EL (cell line): ENCODE measurements around the gene NCAN.
"Not testable (repeated sequence)": the region's sequence is repeated elsewhere in the genome, so short reads cannot be mapped to it uniquely, and the experiment has no call there.

Source experiments
- DNase-seq: peaks from one replicate; pipeline ENCODE4 v3.0.0-alpha.2; 2016

Gene NCAN

DNA sequence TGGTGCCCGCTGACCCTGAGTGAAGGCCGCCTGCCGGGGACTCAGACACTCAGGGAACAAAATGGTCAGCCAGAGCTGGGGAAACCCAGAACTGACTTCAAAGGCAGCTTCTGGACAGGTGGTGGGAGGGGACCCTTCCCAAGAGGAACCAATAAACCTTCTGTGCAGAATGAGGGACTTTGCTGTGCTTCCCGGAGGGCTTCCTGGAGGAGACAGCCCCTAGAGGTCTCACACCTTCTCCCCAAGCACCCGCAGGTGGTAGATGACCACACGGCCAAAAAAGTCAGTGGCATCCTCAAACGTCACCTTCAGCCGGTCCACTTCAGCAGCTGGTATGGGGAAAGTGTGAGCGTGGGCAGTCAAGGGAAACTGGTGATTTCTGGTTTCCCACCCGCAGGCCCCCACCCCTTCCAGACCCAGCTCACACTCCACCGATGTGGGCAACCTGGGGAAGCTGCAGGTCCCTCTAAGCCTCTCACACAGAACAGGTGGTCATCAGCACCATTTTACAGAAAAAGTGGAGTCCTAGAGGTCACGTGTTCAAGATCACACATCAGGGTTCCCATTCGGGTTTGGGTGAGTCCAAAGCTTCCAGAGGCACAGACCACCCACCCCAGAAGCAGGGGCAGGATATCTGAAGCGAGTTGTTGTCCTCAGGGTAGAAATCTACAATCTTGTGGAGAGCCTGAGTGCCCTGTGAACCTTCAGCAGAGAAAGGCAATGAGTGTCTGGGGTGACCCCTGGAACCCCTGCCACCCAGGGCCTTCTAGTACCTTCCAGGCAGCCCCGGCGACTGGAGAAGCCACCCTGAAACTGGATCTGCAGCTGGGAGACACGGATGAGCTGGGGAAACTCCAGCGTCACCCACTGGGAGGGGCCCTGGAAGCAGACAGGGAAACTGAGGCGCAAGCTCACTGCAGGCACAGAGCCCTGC, 9.8 kb upstream of the NCAN start:
- DNase-seq: no peak

DNA sequence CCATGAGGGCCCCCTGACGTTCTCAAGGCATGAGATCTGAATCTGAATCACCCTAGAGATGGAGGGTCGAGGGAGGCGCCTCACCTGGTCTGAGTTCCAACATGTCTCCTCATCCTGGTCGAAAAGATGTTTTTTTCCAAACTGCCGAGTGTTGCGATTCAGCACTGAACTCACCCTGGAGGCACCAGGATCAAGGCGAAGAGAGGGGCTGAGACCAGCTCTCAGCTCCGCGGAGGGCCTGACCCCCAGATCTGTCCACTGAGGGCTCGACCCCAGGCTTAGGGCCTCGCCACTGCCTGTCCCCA, 9.1 kb upstream of the NCAN start:
- no peak for DNase-seq

DNA sequence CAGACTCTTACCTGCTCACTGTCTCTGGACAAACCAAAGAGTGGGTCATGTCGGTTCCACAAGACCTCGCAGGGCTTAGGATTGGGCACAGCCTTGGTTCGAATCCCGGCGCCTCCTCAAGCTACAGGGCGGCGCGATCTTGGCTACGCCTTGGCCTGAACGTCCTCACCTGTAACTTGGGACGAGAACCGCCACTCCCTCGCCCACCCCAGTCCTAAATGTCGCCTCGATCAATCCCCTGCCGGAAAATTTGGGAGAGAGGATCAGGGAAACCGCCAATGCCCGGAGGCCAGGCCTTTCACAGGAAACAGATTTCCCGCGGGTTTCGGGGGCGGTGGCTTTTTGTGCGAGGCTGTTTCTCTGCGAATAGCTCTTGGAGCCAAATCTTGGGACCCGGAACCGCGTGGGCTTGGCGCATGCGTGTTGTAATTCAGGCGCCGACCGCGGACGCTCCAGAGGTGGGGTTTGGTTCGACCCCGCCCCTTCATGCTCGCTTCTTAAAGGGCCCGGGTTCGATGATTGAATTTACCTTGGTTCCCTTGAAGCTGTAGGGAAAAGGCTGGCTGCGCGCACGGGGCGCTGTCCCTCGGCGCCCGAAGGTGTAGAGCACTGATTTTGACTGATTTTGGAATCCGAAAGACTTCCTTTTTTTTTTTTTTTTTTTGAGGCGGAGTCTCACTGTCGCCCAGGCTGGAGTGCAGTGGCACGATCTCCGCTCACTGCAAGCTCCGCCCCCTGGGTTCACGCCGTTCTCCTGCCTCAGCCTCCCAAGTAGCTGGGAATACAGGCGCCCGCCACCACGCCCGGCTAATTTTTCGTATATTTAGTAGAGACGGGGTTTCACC, 8.5 kb upstream of the NCAN start, which contains the start of gene NR2C2AP:
NR2C2AP (minus strand) TSS at position 403 of the 845 bp plus-strand sequence; CDS start at position 49, 354 bp downstream.
- DNase-seq: peak; percentile 94

DNA sequence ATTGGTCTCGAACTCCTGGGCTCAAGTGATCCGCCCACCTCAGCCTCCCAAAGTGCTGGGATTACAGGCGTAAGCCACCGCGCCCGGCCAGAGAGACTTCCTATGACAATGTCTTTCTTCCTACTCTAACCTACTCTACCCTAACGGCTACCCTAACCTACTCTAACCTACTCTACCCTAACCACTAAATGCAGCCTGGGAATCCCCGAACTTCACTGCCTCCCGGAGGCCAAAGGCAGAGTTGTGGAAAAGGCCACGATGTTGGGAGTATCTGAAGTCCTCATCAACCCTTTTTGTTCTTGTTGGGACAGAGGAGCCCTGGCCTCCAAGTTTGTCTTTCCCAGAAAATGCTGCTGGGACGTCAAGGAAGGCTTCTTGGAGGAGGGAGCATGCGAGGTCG, 7.6 kb upstream of the NCAN start:
- no peak for DNase-seq

DNA sequence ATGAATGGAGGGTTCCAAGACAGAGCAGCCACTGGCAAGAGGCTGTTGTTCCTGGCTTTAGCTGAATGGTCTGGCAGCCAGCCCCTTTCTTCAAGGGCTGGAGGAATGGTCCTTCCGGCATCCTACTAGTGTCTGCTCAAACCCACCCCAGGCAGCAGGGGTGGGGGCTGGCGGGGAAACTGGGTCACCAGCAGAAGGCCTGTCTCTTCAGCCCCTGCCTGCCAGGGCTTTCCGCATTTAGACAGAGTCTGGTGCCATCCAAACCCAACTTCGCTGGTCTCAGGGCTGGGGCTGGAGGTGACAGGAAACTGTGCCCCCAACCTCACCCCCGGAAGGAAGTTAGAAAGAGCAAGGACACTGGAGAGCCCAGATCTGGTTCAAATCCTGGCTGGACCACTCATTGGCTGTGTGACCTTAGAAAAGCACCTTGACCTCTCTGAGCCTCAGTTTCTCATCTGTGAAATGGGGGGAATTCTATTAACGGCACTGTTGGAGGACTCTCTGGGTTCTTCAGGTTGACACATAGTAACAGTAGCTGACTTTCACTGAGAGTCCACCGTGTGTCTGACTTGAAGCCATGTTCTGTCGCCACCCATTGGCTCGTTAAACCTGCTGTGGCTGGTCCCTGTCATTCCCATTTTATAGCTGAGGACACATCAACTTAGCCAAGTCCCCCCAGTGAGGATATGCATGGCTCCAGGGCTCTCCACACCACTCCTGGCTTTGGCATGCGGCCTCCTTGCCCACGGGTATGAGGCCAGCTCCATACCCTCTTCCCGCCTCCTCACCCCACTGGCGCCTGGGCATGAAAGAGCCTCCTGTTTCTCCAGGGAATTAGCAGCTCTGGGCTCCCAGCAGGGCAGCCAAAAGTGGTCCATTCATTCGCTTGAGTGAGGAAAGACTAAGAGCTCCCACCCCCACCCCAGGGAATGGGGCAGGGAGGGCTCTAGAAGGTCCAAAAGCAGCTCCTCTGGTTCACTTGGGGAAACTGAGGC, 6.0 kb upstream of the NCAN start:
- no peak for DNase-seq

DNA sequence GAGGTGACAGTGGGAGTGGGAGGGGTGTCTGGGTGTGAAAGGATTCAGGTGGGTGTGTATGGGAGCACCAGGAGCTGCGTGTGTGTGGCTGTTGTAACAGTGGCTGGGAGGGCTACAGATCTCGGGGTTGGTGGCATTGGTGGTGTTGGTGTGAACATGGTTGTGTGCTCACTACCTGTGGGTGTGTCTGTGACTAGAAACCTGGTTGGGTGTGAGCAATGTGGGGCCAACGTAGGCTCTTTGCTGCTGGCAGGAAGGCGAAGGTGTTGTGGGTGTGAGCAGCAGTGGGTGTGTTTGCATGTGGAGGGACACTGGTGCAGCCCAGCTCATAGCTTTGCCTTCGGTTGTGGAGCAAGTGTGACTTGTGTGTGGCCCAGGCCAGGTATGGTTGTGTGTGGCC, 4.8 kb upstream of the NCAN start:
- DNase-seq: no peak

DNA sequence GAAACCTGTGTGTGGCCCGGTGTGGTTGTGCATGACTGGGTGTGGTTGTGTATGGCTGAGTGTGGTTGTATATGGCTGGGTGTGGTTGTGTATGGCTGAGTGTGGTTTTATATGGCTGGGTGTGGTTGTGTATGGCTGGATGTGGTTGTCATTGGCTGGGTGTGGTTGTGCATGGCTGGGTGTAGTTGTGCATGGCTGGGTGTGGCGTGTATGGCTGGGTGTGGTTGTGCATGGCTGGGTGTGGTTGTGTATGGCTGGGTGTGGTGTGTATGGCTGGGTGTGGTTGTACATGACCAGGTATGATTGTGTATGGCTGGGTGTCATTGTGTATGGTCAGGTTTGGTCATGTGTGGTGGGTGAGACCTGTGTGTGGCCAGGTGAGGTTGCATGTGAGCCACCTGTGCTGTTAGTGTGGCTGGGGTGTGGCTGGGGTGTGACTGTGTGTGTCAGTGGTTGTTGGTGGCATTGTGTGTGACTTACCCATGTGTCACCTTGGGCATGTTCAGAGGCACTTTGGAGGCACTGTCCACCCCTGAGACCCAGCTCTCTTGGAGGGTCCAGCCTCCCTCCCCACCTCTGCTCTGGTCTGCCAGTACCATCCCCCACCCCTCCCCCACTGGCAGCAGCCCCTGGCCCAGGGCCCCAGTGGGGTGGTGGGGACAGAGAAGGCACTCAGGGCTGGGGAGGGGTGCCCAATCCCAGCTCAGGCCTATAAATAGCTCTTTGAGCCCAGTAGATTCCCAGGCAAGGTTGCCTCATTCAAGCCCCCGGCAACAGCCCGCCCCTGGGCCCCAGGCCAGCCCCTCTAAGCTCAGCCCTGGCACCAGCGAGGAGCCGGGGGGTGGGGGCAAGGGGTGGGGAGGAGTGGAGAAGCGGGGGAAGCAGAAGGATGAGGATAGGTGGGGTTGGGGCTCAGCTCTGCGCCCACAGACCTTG, 3.9 kb upstream of the NCAN start:
- DNase-seq: no peak

DNA sequence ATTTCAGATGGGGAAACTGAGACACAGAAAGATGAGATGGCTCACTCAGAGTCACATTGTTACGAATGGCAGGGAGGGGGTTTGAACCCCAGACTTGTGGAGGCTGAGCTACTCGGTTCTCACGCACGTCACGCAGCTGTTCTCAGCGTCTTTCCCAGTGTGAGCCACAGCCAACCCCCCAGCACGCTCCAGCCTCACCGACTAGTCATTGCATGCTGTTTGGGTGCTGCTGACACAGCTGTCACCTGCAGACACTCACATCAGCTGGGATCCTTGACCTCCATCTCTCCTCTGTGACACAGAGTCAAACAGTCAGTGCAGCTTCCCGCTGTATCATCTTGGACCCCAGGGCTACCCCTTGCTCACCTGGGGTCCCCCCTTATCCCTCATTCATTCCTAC, 2.4 kb upstream of the NCAN start:
- no peak for DNase-seq

DNA sequence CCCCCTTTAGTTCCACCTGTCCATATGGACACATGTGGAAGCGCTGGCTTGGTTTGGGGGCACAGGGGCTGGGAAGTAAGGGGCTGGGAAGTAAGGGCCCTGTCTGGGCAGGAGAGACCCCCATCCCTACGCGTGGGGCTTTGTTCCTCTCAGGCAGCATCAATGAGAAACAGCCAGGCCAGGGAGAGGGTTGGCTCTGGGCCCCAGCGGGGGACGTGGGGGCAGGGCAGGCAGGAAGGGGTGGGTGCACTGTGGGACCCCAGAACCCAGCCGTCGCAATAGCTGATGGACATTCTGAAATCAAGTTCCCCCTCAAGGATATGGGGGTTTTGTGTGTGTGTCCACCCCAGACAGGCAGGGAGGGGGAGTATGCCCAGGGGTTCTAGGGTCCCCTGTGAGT, 1.2 kb downstream of the NCAN start:
- DNase-seq: no peak

DNA sequence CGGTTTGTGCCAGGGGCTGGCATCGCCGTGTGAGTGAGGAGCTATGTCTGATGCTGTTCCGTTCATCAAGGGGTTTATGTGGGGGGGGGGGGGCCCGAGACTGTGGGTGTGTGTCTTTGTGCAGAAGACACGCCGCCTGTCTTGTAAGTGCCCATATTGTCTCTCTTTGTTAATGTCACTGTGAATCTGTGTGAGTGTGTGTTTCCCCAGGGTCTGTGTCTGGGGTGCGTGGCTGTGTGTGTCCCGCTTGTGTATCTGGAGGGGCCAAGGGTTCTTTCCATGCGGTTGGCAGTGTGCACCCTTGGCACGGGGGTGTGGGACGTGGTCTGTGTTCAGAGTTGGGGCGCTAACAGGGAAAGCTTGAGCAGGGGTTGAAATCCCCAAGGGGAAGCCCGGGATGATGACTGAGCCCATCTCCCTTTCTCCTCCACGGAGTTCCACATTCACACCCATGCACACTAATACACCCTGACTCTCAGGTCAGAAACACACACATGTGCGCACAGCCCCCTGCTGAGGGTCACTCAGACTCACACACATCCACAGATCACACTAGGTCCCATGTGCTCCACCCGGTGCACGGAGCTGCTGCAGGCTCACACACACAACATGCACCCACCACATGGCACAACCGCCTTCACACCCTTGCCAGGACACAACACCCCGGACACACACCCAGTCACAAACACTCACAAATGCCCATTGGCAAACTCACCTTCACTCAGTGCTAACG, 1.8 kb downstream of the NCAN start:
- no peak for DNase-seq

DNA sequence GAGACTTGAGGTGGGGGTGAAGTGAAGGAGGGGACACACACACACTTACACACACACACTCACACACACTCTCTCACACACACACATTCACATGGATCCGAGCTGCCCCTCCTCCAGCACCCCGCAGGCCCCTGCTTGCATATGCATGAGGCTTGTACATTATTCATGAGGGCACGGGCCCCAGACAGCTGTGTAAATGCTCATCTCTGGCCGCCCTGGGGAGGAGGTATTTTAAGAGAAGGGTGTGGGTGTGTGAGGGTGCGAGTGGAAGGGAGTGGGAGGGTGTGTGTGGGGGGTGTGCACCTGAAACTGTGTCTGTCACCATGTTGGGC, 2.4 kb downstream of the NCAN start:
- DNase-seq: no peak

DNA sequence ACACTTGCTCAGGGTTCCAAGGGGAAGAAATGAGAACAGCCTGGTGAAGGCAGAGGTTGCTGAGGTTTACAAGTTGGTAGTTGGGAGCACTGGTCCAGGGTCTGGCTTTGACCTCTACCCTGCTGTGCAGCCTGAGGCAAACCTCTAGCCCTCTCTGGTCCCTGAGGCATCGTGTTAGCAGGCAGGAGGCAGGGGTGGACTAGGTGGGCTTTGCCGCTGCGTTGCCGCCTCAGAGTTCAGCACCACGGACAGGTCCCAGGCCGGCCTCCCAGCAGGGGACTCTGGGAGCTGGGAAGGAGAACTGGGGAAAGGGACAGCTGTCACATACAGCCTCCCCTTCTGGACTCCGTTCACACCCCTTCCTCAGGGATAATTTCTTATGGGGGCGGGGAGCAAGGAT, 3.1 kb downstream of the NCAN start:
- DNase-seq: peak; percentile 21

DNA sequence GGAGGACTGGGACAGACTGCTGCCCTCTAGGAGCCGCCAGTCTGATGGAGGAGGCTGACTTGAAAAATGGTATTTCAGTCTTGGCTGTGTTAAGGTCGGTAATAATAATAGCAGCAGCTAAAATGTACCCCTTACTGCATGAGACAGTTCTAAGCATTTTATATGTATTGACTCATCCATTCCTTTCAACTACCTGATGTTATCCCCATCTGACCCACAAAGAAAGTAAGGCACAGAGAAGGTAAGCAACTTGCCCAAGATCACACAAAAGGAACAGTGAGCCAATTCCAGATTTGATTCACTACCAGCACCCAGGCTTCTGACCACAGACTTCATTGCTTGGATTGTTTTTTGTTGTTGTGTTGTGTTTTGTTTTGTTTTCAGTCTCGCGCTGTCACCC, 4.0 kb downstream of the NCAN start:
- no peak for DNase-seq

DNA sequence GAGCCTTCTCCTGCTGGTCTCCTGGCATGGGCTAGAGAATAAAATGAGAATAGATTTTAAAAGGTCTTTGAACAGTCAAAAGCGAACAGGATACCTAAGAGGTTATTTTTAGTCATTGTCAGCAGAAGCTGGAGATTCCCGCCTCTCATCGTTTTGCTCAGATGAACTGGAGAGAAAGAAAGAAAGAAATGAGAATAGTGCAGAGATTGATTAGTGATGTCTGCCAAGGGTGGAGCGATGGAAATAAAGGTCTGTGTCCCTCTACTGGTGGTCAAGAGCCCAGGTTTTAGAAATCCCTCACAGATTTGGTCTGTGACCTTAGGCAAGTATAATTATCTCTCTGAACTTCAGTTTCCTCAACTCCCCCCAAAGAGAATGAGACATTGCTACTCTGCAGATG, 5.3 kb downstream of the NCAN start:
- peak; percentile 43 for DNase-seq

DNA sequence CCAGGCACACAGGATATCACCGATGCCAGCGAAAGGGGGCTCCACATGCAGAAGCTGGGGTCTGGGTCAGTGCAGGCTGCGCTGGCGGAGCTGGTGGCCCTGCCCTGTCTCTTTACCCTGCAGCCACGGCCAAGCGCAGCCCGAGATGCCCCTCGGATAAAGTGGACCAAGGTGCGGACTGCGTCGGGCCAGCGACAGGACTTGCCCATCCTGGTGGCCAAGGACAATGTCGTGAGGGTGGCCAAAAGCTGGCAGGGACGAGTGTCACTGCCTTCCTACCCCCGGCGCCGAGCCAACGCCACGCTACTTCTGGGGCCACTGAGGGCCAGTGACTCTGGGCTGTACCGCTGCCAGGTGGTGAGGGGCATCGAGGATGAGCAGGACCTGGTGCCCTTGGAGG, 7.2 kb downstream of the NCAN start:
- no peak for DNase-seq

DNA sequence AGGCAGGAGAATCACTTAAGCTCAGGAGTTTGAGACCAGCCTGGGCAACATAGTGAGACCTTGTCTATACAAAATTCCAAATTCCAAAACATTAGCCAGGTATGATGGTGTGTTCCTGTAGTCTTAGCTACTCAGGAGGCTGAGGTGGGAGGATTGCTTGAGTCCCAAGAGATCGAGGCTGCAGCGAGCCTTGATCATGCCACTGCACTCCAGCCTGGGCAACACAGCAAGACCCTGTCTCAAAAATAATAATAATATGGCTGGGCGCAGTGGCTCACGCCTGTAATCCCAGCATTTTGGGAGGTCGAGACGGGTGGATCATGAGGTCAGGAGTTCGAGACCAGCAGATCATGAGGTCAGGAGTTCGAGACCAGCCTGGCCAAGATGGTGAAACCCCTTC, 9.2 kb downstream of the NCAN start:
- not testable (repeated sequence) for DNase-seq

DNA sequence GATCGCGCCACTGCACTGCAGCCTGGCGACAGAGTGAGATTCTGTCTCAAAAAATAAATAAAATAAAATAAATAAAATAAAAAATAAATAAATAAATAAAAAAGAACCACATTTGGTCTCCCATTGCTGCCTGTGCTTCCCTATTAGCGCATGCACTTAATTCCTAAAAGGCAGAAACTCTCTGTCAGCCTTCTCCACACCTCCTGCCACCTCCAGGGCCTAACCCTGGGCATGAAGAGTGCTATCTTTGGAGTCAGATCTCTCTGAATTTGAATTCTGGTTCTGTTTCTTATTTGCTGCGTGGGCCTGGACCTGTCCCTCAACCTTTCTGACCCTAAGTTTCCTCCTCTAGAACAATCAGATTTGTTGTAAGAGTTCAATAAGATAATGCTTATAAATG, 11.3 kb downstream of the NCAN start:
- DNase-seq: no peak

DNA sequence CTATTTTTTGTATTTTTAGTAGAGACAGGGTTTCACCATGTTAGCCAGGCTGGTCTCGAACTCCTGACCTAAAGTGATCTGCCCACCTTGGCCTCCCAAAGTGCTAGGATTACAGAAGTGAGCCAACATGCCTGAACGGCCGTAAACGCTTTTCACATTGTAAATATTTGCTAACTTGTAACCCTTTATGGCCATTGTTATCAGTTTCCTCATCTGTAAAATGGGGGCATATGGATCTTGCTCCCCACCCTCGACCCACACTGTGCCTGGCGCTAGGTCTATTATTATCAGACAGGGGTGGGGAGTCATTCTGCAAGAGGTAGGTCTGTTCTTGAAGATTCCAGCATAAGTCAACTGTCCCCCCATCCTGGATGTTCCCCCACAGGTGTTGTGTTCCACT, 11.9 kb downstream of the NCAN start:
- DNase-seq: no peak

DNA sequence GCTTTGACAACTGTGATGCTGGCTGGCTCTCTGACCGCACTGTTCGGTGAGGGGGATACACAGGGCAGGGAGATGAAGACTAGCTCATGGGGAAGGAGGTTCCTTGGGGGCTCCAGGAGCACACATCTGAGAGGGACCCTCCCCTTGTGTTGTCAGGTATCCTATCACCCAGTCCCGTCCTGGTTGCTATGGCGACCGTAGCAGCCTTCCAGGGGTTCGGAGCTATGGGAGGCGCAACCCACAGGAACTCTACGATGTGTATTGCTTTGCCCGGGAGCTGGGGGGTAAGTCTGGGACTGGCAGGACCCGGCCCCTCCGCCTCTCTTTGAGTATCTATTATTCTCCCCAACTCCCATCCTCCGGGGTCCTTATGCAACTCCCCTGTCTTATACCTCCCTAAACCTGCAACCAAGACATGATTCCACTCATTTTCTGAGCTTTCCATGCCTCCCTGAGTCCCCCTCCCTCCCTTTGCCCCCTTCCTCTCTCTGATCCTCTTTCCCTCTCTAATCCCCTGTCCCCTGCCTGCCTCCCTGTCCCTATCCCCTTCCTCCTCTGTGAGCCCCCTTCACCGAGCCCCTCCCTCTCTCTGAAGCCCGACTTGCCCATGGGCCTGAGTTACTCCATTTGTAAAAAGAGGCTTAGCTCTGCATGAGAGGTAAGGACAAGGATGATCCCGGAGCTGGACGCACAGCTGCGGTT, 12.5 kb downstream of the NCAN start:
- DNase-seq: no peak

DNA sequence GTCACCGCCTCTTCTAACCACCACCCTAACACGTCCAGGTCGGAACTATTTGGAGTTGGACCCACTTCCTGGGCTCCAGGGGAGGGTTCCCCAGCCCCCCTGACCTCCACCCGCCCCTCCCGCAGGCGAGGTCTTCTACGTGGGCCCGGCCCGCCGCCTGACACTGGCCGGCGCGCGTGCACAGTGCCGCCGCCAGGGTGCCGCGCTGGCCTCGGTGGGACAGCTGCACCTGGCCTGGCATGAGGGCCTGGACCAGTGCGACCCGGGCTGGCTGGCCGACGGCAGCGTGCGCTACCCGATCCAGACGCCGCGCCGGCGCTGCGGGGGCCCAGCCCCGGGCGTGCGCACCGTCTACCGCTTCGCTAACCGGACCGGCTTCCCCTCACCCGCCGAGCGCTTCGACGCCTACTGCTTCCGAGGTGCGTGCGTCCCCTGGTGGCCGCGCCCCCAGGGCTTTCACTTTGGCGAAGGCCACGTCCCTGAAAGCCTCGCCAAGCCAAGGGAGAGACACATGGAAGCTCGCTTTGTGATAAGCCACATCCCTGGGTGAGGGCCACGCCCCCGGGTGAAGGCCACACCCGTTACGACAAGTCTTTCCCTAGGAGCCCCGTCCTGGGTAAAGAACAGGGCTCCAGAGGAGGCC, 13.2 kb downstream of the NCAN start:
- peak; percentile 77 for DNase-seq
